Mammary epithelial cell (primary cell): ENCODE data around the gene ZNF862.
"Not testable (repeated sequence)": the region's sequence is repeated elsewhere in the genome, so short reads cannot be mapped to it uniquely, and the experiment has no call there.

Experiments
- CTCF ChIP-seq, 2 donors: IDR thresholded peaks in 1 of 2; conservative IDR thresholded peaks in 1 of 2; 2 replicates each; pipeline ENCODE4 v1.5.1; 2011 to 2012; ENCODE audit warnings: inconsistent platforms in 2 of 2, low read length in 2 of 2, mild to moderate bottlenecking in 2 of 2, control low read depth in 1 of 2, low read depth in 1 of 2; ENCODE audit not compliant: insufficient read depth in 1 of 2; ENCODE audit errors: extremely low read depth in 1 of 2
- EZH2 ChIP-seq: IDR thresholded peaks from 2 replicates; pipeline ENCODE4 v1.6.1; 2012; ENCODE audit warnings: low read length, inconsistent platforms, borderline replicate concordance

- not testable (repeated sequence) for TF ChIP-seq CTCF (conservative IDR thresholded peaks at IDR 0.05 in 1 of 2, IDR thresholded peaks at IDR 0.05 in 1 of 2; ENCODE audit: extremely low read depth in 1 of 2, insufficient read depth in 1 of 2, low read depth in 1 of 2, low read length in 2 of 2); EZH2
These were observed 52.5 kb downstream of the ZNF862 start for GRCh38 chr7:149890715-149891114.
